GM23338 (cell line): ENCODE results near the gene COG6.

Experiments used
- CREB1 ChIP-seq: fragments of 250-450 bp; sonication (Bioruptor Pico); IDR thresholded peaks from 2 replicates; pipeline ENCODE4 v1.5.0; 2020; ENCODE audit warnings: low read depth, mild to moderate bottlenecking, moderate library complexity
- CTCF ChIP-seq, 2 experiments: fragments of 200-600 bp in 1 of 2; sonication (generic) in 1 of 2; conservative IDR thresholded peaks; 2 replicates each; pipeline versions ENCODE4 v1.5.1 to v1.6.1; 2016 to 2017; ENCODE audit warnings: antibody characterized with exemption in 2 of 2, low read depth in 2 of 2, mild to moderate bottlenecking in 2 of 2, moderate library complexity in 1 of 2
- EZH2 ChIP-seq: fragments of 200-600 bp; sonication (generic); IDR thresholded peaks from one replicate; pipeline ENCODE4 v1.8.0; 2017; ENCODE audit warnings: antibody characterized with exemption, mild to moderate bottlenecking, low read depth; ENCODE audit not compliant: unreplicated experiment
- EZH2phosphoT487 ChIP-seq: fragments of 200-600 bp; sonication (generic); IDR thresholded peaks from one replicate; pipeline ENCODE4 v1.8.1; 2018; ENCODE audit warnings: antibody characterized with exemption; ENCODE audit not compliant: unreplicated experiment
- JUNB ChIP-seq: IDR thresholded peaks from one replicate; pipeline ENCODE4 v1.6.1; 2016; ENCODE audit warnings: antibody characterized with exemption; ENCODE audit not compliant: unreplicated experiment
- POLR2AphosphoS5 ChIP-seq: IDR thresholded peaks from 2 replicates; pipeline ENCODE4 v1.6.1; 2016; ENCODE audit warnings: antibody characterized with exemption, low read depth
- TF ChIP-seq, protein P1 (sequence below): IDR thresholded peaks from one replicate; pipeline ENCODE4 v1.6.1; 2018; ENCODE audit warnings: antibody characterized with exemption; ENCODE audit not compliant: unreplicated experiment

GRCh38 chr13:39729156-39729555 is 73.7 kb downstream of the COG6 start:
- TF ChIP-seq JUNB (no peak), CTCF (conservative IDR thresholded peaks at IDR 0.05; ENCODE audit: low read depth in 2 of 2) (no peak), EZH2 (no peak), POLR2AphosphoS5 (no peak), CREB1 (CRISPR knock-in tag) (no peak), EZH2phosphoT487 (no peak)
- TF ChIP-seq, protein P1, sequence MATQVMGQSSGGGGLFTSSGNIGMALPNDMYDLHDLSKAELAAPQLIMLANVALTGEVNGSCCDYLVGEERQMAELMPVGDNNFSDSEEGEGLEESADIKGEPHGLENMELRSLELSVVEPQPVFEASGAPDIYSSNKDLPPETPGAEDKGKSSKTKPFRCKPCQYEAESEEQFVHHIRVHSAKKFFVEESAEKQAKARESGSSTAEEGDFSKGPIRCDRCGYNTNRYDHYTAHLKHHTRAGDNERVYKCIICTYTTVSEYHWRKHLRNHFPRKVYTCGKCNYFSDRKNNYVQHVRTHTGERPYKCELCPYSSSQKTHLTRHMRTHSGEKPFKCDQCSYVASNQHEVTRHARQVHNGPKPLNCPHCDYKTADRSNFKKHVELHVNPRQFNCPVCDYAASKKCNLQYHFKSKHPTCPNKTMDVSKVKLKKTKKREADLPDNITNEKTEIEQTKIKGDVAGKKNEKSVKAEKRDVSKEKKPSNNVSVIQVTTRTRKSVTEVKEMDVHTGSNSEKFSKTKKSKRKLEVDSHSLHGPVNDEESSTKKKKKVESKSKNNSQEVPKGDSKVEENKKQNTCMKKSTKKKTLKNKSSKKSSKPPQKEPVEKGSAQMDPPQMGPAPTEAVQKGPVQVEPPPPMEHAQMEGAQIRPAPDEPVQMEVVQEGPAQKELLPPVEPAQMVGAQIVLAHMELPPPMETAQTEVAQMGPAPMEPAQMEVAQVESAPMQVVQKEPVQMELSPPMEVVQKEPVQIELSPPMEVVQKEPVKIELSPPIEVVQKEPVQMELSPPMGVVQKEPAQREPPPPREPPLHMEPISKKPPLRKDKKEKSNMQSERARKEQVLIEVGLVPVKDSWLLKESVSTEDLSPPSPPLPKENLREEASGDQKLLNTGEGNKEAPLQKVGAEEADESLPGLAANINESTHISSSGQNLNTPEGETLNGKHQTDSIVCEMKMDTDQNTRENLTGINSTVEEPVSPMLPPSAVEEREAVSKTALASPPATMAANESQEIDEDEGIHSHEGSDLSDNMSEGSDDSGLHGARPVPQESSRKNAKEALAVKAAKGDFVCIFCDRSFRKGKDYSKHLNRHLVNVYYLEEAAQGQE, result no peak
